Activated naive CD4-positive, alpha-beta T cell (primary cell): Measurements from ENCODE around the gene INAFM2.

Source experiments
- DNase-seq, 4 experiments: peaks; one replicate each; lab custom pipeline; 2025; lab: John Stamatoyannopoulos, UW

The INAFM2 gene

GRCh38 chr15:40328751-40329150 lies 5.3 kb downstream of the INAFM2 start:
- no peak for DNase-seq

GRCh38 chr15:40329804-40330203 lies 6.3 kb downstream of the INAFM2 start:
- no peak for DNase-seq

DNA sequence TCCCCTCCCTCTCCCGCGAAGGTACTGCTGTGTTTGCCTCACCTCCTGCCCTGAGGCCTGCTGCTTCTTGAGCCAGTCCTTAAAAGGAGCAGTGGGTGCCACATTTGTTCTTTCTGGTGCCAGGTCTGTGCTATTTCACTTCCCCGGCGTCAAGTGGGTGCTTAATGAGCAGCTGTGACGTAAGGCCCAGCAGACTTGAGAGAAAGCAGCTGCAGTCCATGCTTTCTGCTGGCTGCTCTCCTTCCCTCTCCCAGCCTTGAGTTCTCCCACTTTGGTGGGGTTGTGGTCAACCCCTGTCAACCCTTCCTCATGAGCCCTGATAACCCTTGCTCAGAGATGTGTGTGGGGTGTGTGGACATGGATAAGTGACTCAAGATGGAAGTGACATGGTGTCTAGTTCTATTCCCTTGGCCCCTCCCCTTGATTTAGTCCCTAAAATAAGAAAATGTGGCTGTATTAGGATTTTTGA lies 6.9 kb downstream of the INAFM2 start:
- DNase-seq: no peak

DNA sequence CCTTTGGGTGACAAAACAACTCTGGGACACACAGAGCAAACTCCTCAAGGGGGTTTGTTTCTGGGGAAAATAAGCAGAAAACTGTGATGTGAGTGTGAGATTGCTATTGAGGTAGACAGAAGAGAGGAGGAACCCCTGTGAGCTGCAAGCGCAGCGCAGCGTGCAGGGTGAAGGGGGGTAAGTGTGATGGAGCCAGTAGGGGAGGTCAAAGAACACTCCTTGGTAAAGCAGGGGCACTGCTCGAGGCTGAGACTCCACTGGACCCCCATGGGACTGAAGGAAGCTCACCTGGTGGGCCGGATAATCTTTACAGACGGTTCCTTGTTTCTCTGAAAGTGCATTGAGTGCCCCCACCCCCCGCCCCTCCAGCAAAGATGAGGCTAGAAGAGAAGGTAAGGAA lies 7.5 kb downstream of the INAFM2 start:
- no peak for DNase-seq

GRCh38 chr15:40331637-40332036 lies 8.1 kb downstream of the INAFM2 start:
- DNase-seq: no peak

DNA sequence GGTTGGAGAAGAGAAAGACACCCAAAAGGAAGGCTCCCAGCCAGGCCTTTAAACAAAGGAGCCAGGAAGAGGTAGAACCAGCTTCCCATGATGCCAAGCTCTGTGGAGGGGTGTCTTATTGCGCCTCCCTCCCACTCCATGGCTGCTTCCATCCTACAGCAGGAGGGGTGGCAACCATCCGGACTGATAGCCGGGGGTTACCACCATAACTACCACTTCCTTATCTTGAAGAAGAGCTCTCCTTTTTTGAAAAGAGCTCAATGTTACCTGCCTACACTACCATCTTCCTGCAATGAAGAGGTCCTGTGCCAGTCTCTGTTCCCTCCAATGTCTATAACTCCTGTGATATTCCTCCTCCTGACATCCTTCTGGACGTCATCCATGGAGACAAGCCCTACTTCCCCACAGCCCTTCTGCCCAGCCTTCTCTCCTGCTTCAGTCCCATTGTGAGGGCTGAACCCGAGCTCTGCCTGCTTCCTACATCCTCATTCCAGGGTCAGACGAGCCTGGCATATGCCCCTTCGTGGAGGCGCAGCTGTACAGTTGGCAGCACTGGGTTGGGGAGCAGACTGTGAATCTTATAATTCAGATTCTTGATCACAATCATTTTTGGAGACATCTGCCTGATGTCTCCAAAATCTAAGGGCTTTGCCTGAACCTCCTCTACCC lies 8.8 kb downstream of the INAFM2 start:
- no peak for DNase-seq

- peak in 1 of 4 experiments; percentile 11 for DNase-seq
Measured at GRCh38 chr15:40333922-40334492, 10.5 kb downstream of the INAFM2 start.

DNA sequence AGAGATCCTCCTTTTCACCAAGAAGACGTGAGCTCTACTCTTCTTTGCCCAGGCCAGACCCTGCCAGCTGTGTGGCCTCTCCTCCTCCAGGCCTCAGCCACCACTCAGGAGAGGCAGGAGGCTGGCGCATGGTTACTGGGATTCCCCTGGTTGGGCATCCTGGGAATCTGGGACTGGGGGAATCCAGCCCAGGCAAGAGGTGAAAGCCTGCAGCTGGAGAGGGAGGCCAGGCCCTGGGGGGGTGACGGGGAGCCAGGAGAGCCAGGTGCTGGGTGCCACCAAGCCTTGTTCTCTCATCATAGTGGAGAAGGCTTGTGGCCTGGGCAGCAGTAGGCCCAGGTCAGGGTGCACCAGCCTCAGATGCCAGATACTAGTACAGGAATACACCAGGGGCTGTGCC lies 11.0 kb downstream of the INAFM2 start:
- DNase-seq: no peak

DNA sequence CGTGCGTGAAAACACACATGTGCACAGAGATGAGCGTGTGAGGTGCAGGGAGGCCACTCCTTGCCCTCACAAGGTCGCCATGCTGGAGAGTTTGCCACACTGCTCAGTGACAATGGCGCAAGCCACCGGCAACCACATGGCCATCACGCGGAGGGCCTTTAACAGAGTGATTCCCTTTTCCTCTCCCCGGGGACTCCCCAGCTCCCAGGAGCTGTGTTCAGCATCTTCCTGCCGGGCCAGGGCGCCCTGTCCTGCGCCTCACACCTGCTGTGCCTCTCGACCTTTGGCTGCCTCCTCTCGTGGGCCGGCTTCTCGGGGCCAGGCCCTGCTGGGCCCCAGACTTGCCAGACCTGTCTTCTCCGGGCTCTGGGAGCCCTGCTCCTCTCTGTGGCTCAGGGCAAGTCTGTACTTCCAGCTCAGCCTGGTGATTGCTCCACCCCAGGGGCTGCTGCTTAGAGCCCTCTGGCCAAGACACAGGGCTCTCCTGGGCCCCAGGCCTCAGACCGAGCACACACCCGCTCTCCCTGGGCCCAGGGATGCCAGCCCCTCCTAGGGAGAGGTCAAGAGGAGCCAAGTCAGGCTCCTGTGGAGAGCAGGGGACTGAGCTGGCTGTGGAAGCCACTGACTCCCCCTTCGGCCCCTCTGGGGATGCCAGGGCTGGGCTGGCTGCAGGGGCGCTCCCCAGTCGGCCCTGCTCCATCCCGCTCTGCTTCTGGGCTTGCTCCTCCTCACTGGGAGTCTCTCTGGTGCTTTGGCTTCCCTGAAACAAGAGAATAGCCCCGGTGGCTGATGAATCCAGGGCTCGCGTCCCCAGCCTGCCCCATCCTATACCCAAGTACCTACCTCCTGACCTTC lies 11.7 kb downstream of the INAFM2 start:
- no peak for DNase-seq

- no peak for DNase-seq
Measured at GRCh38 chr15:40335938-40336743, 12.6 kb downstream of the INAFM2 start.

DNA sequence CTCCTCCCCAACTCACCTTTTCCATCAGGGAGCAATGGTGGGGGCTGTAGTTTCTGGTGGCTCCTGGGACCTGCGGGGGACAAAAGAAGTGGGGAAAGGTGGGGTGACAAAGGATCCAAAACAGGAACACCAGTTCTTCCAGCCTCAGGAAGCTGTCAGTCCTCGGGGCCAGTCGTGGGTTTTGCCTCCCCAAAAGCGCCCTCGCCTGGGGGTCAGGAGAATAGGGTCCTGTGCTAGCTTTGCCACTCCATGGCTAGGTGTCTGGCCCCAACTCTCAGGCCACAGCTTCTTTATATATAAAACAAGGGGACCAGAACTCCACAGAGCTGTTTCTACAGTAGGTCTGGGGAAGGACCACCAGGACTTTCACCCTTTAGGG lies 13.2 kb downstream of the INAFM2 start:
- DNase-seq: no peak

DNA sequence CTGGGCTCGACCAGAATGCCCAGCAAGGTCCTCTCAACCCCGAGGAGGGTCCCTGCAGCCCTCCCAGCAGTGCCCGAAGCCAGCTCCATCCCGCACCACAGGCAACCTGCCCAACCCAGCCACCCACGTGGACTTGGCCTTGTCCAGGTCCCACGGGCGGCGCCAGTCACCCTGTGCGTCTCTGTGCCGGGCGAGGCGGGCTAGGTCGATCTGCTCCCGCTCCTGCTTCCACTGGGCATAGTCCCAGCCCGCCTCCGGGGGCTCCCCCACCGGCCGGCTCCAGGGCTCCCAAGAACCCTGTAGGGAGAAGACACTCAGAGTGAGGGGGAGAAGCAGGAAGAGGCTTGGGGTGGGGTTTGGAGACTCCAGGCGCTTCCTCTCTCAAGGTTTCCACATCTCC lies 14.1 kb downstream of the INAFM2 start:
- DNase-seq: no peak

DNA sequence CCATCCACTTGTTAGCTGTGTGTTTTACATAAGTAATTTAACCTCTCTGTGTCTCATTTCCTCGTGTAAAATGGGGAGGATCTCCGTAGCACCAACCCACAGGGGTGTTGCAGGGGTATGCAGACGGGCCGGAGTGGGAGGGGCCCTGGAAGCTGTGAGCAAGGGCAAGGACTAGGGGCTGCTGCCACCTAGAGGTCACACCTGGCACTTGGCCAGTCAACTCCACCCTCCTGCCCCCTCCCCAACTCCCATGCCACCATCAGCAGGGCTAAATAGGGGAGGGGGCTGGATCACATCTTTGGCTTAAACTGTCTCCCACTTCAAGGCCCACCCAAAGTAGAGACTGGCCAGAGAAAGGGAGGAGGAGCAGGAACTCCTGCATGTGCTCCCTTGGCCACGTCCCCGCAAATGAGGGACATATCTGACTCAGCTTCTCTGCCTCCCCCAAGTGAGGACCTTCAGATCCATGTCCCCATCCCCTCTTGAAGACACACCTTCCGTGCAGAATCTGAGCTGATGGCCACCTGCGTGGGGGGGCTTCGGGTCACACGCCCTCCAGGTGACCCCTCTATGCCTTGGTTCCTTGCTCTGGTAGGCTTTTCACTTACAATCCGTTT lies 14.7 kb downstream of the INAFM2 start:
- DNase-seq: peak; percentile 19 to 73 (median 49)

DNA sequence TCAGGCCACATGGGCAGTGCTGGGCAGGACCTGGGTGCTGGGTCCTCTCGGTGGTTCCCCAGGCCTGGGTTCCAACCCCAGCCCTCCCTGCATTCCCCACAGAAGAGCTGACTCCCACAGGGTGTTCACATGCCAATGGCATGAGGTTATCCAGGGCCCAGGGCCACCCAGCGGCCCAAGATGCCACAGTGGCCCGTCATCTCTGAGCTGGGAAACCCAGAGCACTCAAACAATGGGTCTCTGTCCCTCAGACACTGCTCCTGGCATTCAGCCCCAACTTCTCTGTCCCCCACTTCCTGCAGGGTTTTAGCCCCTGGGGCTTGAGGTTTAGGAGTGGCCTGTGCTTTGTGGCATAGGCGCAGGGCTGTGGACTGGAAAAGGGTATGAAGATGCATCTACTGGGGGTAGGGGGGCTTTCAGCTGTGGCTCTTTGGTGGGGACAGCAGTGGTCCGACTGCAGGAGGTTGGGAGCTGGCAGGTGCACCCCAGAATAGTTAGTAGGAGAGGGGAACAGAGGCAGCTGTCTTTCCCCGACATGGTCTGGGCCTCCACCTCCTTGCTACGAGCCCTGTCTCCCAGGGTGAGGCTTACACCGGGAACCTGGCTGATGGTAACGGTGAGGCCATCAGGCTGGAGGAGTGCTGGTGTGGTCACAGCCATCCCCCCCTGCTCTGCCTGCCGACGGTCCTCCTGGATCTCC lies 15.6 kb downstream of the INAFM2 start:
- DNase-seq: no peak

DNA sequence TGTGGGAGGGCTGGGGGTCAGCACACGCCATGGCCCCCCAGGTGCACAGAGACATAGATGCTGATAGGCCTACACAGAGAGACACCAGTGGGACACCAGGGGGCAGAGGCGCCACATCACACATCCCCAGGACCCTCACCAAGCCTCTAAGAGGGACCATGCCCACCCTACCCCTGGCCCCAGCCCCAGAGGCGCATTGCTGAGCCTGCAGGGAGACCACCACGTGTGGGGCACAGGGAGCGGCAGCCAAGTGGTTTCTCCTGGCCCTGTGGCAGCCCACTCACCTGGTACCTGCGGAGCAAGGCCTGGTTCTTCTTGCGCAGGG lies 16.1 kb downstream of the INAFM2 start:
- DNase-seq: no peak

DNA sequence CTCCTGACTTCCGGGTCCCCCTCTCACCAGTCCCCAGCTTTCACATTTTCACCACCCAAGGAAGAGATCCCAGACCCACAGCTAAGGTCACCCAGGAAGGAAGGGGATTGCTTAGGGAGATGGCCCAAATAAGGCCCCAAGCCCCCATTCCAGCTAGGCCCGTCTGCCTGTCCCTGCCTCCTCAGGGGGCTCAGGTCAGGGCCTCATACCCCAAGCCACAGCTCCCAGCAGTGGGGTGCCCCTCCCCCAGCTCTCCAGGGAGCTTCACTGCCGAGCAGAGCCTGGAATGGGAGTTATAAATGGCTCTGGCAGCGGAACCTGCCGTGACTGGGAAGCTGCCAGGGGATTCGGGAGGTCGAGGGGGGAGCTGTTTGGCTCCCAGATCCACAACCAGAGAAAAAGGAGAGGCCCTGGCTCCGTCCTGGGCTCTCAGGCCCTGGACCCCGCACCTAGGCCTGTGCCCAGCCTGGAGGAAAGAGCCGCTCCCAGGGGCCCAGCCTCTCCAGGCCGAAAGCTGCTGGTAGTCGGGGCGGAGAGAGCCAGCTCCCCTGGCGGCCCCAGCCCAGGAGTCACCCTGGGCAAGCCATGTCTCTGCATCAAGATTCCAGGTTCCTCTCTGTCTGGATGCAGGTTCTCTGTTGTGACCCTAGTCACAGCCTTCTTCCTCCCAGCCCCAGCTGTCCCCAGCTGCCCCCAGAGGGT lies 16.7 kb downstream of the INAFM2 start:
- no peak for DNase-seq

DNA sequence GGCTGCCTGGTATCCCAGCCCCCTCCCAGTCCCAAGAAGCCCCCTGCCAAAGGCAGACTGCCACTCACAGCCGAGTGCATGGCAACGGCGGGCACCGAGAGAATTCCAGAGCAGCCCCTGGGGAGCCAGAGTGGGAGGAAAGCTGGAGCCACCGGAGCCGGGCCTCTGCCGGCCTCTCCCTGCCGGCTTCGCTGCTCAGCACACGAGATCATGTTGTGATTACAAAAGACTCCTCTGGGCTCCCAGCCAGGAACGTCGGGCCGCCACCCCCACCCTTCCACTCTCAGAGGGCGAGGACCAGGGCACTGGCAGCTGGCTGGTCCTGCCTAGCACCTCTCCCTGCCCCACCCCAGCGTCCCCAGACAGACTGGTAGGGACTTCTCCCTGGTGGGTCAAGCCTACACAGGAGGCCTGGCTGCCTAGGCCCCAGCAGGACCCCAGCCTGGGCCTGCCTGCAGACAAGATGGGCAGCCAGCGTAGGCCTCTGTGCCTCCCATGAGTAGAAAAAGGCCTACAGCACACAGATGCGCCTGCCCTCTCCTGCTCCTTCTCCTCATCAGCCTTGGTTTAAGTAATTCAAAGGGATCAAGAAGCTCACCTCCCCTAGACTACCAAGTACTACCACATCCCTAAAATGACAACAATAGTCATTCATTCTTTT lies 17.4 kb downstream of the INAFM2 start, which contains the start of gene CCDC9B:
Gene CCDC9B (minus strand): TSS at position 200 of the 661 bp plus-strand sequence. CDS start 120 bp downstream, at position 80.
- DNase-seq: no peak

DNA sequence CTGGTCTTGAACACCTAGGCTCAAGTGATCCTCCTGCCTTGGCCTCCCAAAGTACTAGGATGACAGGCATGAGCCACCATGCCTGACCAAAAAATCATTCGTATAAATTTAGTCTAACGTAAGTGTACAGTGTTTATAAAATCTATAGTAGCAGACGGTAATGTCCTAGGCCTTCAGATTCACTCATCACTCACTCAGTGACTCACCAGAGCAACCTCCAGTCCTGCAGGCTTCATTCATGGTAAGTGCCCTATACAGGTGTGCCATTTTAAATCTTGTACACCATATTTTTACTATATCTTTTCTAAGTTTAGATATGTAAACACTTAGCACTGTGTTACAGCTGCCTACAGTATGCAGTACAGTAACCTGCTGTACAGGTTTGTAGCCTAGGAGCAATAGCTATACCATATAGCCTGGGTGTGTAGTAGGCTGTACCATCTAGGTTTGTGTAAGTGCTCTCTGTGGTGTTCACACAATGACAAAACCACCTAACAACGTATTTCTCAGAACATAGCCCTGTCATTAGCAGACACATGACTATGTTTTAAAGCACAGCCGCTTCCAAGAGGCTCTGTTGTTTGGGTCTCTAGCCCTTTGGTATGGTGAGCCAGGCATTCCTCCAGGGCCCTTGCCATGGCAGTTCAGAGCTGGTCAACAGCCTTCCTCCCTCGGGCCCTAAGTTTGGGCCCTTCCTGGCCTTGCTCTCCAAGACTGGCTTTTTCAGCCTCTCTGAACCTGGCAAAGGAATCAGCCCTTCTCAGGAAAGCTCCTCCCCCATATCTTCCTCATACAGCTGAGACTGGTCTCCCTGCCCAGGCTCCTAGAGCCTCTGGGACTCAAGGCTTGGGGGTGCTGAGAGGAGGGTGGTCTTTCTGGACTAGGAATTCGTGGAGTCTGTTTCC lies 19.2 kb downstream of the INAFM2 start:
- DNase-seq: no peak

- DNase-seq: no peak
Measured at GRCh38 chr15:40343512-40343911, 20.0 kb downstream of the INAFM2 start.
